K562 (cell line): ENCODE data around the gene TMEM120B. TPM values are rescaled to one million over a fixed set of nuclear protein-coding genes. Genes with fewer than 3 reads are reported as not detected.
A peak's percentile ranks its signal among the peaks of the same experiment; 100 is the strongest.

ENCODE experiments used
- CBFB ChIP-seq: sonication (generic); formaldehyde crosslinking; IDR thresholded peaks from 2 replicates; pipeline ENCODE4 v1.4.0; 2020; ENCODE audit warnings: mild to moderate bottlenecking, missing genetic modification reagents
- CCNT2 ChIP-seq: IDR thresholded peaks from 2 replicates; pipeline ENCODE4 v1.6.1; 2011; ENCODE audit warnings: borderline replicate concordance, low read depth, mild to moderate bottlenecking, moderate library complexity, mixed read lengths, low read length; ENCODE audit not compliant: insufficient read length; ENCODE audit errors: extremely low read depth
- ELF2 ChIP-seq: fragments of 250-450 bp; sonication (Bioruptor Pico); IDR thresholded peaks from 2 replicates; pipeline ENCODE4 v1.5.0; 2021; ENCODE audit warnings: mild to moderate bottlenecking
- EWSR1 ChIP-seq: fragments of 450-650 bp; IDR thresholded peaks from 2 replicates; pipeline ENCODE4 v1.6.1; 2018; ENCODE audit warnings: borderline replicate concordance, mild to moderate bottlenecking, low read depth, moderate library complexity; ENCODE audit not compliant: partially characterized antibody
- FOXM1 ChIP-seq, 2 experiments: fragments of 450-650 bp in 1 of 2; sonication (generic) in 1 of 2; formaldehyde crosslinking in 1 of 2; IDR thresholded peaks; 2 replicates each; pipeline versions ENCODE4 v1.6.1 to v1.9.0; 2017 to 2022; ENCODE audit warnings: low read depth in 2 of 2, mild to moderate bottlenecking in 2 of 2, missing genetic modification reagents in 1 of 2, moderate library complexity in 1 of 2
- HNRNPH1 ChIP-seq: fragments of 200-400 bp; formaldehyde crosslinking; optimal IDR thresholded peaks from 2 replicates; pipeline ENCODE3; 2017; ENCODE audit warnings: low read depth, mild to moderate bottlenecking, low read length, moderate library complexity
- HNRNPL ChIP-seq: fragments of 200-400 bp; formaldehyde crosslinking; IDR thresholded peaks from 2 replicates; pipeline ENCODE4 v1.6.1; 2017; ENCODE audit warnings: low read depth, mild to moderate bottlenecking, low read length
- ID3 ChIP-seq, 2 experiments: fragments of 250-450 bp in 1 of 2; fragments of 450-650 bp in 1 of 2; sonication (Bioruptor Pico) in 1 of 2; IDR thresholded peaks; 2 replicates each; pipeline versions ENCODE4 v1.6.1 to v1.8.0; 2016 to 2021; ENCODE audit warnings: mild to moderate bottlenecking in 2 of 2, moderate library complexity in 2 of 2, missing compliant biosample characterization in 1 of 2, missing genetic modification characterization in 1 of 2
- MAFK ChIP-seq: IDR thresholded peaks from 2 replicates; pipeline ENCODE4 v1.6.1; 2011; ENCODE audit warnings: low read length, improper control_type of control experiment
- MITF ChIP-seq: IDR thresholded peaks from 2 replicates; pipeline ENCODE4 v1.6.1; 2014; ENCODE audit warnings: antibody characterized with exemption
- NR1H2 ChIP-seq: sonication (generic); formaldehyde crosslinking; IDR thresholded peaks from 2 replicates; pipeline ENCODE4 v1.4.0; 2020; ENCODE audit warnings: mild to moderate bottlenecking, missing genetic modification reagents
- POLR2B ChIP-seq: fragments of 450-650 bp; IDR thresholded peaks from 2 replicates; pipeline ENCODE4 v1.6.1; 2018; ENCODE audit warnings: low read depth; ENCODE audit not compliant: partially characterized antibody
- POLR2G ChIP-seq: fragments of 200-400 bp; formaldehyde crosslinking; IDR thresholded peaks from 2 replicates; pipeline ENCODE4 v1.6.1; 2017; ENCODE audit warnings: low read depth, mild to moderate bottlenecking, antibody characterized with exemption, low read length, moderate library complexity
- PYGO2 ChIP-seq: fragments of 450-650 bp; IDR thresholded peaks from 2 replicates; pipeline ENCODE4 v1.6.1; 2016; ENCODE audit warnings: mild to moderate bottlenecking, missing genetic modification characterization, moderate library complexity, missing compliant biosample characterization
- SFPQ ChIP-seq: fragments of 200-400 bp; formaldehyde crosslinking; IDR thresholded peaks from 2 replicates; pipeline ENCODE4 v1.6.1; 2017; ENCODE audit warnings: mild to moderate bottlenecking, low read depth, low read length, moderate library complexity
- SLC30A9 ChIP-seq: fragments of 250-450 bp; sonication (Bioruptor Pico); IDR thresholded peaks from 2 replicates; pipeline ENCODE4 v1.8.0; 2022; ENCODE audit warnings: mild to moderate bottlenecking, moderate library complexity
- SNIP1 ChIP-seq: fragments of 450-650 bp; IDR thresholded peaks from 2 replicates; pipeline ENCODE4 v1.7.1; 2017; ENCODE audit warnings: low read depth, mild to moderate bottlenecking
- TAF9B ChIP-seq: fragments of 450-650 bp; IDR thresholded peaks from 2 replicates; pipeline ENCODE4 v1.6.1; 2018; ENCODE audit warnings: mild to moderate bottlenecking; ENCODE audit not compliant: partially characterized antibody
- ZNF316 ChIP-seq: fragments of 450-650 bp; IDR thresholded peaks from 2 replicates; pipeline ENCODE4 v1.6.1; 2016
- ZNF639 ChIP-seq, 2 experiments: fragments of 200-800 bp in 1 of 2; sonication (Bioruptor generic) in 1 of 2; sonication (generic) in 1 of 2; formaldehyde crosslinking in 1 of 2; IDR thresholded peaks in 1 of 2; conservative IDR thresholded peaks in 1 of 2; 2 replicates each; pipeline versions ENCODE4 v1.5.0 to v1.6.1; 2016 to 2020; ENCODE audit warnings: missing compliant biosample characterization in 1 of 2, missing genetic modification characterization in 1 of 2, missing genetic modification reagents in 1 of 2
- ZSCAN32 ChIP-seq: fragments of 450-650 bp; formaldehyde crosslinking; IDR thresholded peaks from 2 replicates; pipeline ENCODE4 v1.4.0; 2020; ENCODE audit warnings: mild to moderate bottlenecking, moderate library complexity
- polyA plus RNA-seq, 8 experiments: library from polyadenylated mRNA; depleted of rRNA in 4 of 8; stranded (reverse) in 5 of 8; unstranded in 3 of 8; fragments of >200 nt; fragmentation: Nextera tagmentation in 2 of 8; fragmentation: Illumina TruSeq in 1 of 8; extraction: Ambion mirVana in 2 of 8; extraction: Trizol in 1 of 8; gene quantifications; 2 replicates each; pipeline versions ENCODE4 v1.2.1 to v1.2.3, GENCODE V29; 2011 to 2014; ENCODE audit warnings: inconsistent platforms in 1 of 8, missing spikeins in 1 of 8
- total RNA-seq, 7 experiments: library from RNA; depleted of rRNA in 6 of 7; stranded (reverse); fragments of >200 nt in 6 of 7; fragmentation: Illumina TruSeq in 2 of 7; extraction: Trizol in 2 of 7; gene quantifications; 2 replicates each; pipeline versions ENCODE4 v1.2.1 to v1.2.3, GENCODE V29; 2011 to 2021; ENCODE audit warnings: low replicate concordance in 1 of 7

The TMEM120B gene
- total and polyA plus RNA-seq, 9 of the 15 experiments (the other 6 are each of a cell fraction or from before 2014, with no cell fraction given) = 1.7 to 18.6 (median 7.4) TPM

GRCh38 chr12:121802843-121803698 is 90.5 kb downstream of the TMEM120B start (continued):
- no peak for TF ChIP-seq SFPQ
- no peak for TF ChIP-seq HNRNPH1
- peak; percentile 92 for TF ChIP-seq POLR2G
- peak; percentile 98 for TF ChIP-seq POLR2B
- TF ChIP-seq TAF9B = peak; percentile 88
- peak; percentile 75; the same call in 1 of the 2 replicates for TF ChIP-seq NR1H2
- peak; percentile 73; the same call in 1 of the 2 replicates for TF ChIP-seq CBFB (CRISPR knock-in tag)
- no peak for TF ChIP-seq MAFK
- no peak for TF ChIP-seq SNIP1
- TF ChIP-seq HNRNPL = 0 out of 2 replicates have a peak, but pooled peaks have one; percentile 13
- no peak for TF ChIP-seq ELF2 (CRISPR knock-in tag)
- TF ChIP-seq ZNF316 = no peak
- peak; percentile 66 for TF ChIP-seq CCNT2
- TF ChIP-seq SLC30A9 (CRISPR knock-in tag) = no peak
- no peak; the same call in 1 of the 2 replicates for TF ChIP-seq FOXM1 (IDR thresholded peaks at IDR 0.05; ENCODE audit: low read depth)
- peak; percentile 68 for TF ChIP-seq FOXM1 (CRISPR knock-in tag; IDR thresholded peaks at IDR 0.05; ENCODE audit: low read depth)
- TF ChIP-seq PYGO2 = peak; percentile 71; the same call in 1 of the 2 replicates
- TF ChIP-seq MITF = no peak
- no peak for TF ChIP-seq ZSCAN32 (CRISPR knock-in tag)
- no peak for TF ChIP-seq ID3 (CRISPR knock-in tag; IDR thresholded peaks at IDR 0.05)
- TF ChIP-seq ID3 (tag; IDR thresholded peaks at IDR 0.05) = no peak
- no peak for TF ChIP-seq EWSR1
- peak in 1 of 2 experiments; percentile 70; a peak in 2 of 4 replicates for TF ChIP-seq ZNF639 (CRISPR knock-in tag; conservative IDR thresholded peaks at IDR 0.05 in 1 of 2, IDR thresholded peaks at IDR 0.05 in 1 of 2)
